GM21526 (cell line): ENCODE measurements around the gene PYHIN1.
"Not testable (repeated sequence)": the region's sequence is repeated elsewhere in the genome, so short reads cannot be mapped to it uniquely, and the experiment has no call there.

Experiments used
- ATAC-seq: cut with Tn5 transposase; IDR thresholded peaks from one replicate; pipeline ENCODE4 v1.9.1; 2021; ENCODE audit warnings: moderate library complexity; ENCODE audit not compliant: unreplicated experiment, low FRiP score

PYHIN1 gene

DNA sequence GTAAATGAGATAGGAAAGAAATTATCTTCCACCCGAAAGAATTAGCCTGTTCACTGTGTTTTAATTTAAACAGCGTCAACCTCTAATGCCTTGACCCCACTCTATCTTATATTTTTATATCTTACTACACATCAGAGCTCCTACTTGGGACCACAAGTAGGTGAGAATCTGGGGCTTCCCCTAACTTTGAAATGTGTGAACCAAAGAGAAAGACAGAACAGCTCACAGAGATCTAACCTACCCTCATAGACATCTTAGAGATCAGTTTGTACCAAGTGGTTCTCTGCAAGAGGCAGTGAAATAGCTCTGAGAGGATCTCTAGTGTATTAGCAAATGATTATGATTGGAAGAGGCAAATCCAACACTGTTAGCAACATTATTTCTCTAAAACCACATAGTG lies 47.4 kb downstream of the PYHIN1 start:
- ATAC-seq = no peak

DNA sequence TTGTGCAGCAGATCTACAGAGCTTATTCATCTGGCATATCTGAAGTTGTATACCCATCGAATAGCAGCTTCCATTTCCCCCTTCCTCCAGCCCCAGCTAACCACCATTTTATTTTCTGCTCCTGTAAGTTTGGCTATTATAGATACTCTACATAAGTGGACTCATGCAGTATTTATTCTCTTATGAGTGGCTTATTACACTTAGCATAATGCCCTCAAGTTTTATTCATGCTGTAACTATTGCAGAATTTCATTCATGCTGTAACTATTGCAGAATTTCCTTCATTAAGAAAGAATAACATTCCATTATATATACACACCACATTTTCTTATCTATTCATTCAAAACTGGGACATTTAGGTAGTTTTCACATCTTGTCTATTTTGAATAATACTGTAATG lies 47.9 kb downstream of the PYHIN1 start:
- ATAC-seq = no peak

DNA sequence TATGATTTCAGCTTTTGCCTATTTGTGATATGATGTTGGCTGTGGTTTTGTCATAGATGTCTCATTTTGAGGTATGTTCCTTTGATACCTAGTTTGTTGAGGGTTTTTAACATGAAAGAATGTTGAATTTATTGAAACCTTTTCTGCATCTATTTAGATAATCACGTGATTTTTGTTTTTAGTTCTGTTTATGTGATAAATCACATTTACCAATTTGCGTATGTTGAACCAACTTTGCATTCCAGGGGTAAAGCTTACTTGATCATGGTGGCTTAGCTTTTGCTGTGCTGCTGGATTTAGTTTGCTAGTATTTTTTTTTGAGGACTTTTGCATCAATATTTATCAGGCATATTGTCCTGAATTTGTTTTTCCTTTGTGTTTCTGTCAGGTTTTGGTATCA lies 51.9 kb downstream of the PYHIN1 start:
- ATAC-seq = no peak

DNA sequence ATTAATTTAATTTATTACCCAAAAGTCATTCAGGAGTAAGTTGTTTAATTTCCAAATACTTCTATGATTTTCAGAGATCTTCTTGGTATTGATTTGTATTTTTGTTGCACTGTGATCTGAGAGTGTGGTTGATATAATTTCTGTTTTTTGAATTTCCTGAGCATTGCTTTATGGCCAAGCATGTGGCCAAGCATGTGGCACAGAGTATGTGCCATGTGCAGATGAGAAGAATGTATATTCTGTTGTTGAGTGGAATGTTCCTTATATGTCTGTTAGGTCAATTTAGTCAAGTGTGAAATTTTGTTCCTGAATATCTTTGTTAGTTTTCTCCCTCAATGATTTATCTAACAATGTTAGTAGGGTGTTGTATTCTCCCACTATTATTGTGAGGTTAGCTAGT lies 53.0 kb downstream of the PYHIN1 start:
- no peak for ATAC-seq

DNA sequence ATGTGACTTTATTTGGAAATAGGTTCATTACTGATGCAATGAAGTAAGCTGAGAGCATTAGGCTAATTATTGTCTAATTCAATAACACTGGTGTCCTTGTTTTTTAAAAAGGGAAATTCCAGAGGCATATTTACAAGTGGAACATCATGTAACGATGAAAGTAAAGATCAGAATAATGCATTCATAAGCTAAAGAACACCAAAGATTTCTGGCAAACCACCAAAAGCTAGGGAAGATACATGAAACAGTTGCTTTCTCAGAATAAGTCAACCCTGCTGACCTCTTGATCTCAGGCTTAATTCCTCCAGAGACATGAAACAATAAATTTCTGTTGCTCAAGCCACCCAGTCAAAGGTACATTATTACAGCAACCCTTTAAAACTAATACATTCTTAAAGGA lies 58.1 kb downstream of the PYHIN1 start:
- no peak for ATAC-seq

DNA sequence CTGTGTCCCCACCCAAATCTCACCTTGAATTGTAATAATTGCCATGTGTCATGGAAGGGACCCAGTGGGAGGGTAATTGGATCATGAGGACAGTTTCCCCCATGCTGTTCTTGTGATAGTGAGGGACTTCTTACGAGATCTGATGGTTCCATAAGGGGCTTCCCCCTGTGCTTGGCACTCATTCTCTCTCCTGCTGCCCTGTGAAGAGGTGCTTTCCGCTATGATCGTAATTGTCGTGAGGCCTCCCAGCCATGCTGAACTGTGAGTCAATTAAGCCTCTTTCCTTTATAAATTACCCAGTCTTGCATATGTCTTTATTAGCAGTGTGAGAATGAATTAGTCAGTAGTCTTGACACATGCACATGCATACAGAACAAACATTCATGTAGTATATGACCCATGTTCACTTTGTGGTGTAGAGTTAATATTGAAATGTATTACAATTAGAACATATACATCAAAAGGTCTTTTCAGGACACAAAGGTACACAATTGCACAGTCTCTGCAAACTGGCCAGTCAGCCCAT lies 61.5 kb downstream of the PYHIN1 start:
- ATAC-seq = no peak

DNA sequence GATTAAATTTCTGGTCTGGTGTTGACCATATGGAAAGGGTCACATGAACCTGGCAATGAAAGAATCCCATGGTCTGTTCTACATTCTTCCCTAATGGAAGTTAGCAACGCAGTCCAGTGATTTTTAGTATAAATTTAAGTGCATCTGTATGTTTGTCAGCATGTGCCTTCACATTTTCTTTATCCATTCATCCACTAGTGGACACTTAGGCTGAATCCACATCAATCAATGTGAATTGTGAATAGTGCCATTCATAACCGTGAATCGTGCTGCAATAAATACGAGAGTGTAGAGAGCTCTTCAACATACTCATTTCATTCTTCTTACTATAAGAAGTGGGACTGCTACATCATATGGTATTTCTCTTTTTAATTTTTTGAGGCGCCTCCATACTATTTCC lies 65.6 kb downstream of the PYHIN1 start:
- no peak for ATAC-seq

DNA sequence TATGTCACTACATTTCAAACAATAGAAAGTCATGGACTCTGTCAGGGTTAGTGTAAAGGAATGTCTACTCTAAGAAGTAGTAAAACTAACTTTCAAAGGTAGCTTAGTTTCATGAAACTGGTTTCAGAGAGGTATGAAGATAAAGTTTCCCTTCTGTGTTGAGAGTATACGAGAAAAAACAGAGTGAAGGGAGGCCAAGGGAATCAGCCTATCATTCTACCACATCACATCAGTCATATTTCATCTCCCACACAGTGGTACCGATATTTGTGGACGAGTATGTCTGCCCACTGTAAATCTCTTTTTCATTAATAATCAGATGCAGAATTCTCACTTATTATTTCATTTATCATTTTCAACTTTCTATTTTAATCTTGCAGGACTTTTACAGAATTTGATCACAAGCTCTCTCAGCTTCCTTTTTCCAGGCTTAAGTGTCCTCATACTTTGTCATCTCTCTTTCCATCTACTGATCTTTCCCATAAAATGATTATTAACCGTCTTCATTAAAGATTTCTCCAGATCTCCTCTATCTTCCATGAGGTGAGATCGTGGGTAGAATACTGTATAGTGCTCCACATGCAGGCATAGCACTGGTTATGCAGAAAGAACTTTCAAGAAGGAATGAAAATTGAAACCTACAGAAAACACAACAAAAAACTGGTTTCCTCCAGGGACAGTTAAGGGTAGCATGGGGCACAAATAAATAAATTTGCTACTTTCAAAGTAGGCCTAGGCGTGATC lies 66.9 kb downstream of the PYHIN1 start:
- no peak for ATAC-seq

DNA sequence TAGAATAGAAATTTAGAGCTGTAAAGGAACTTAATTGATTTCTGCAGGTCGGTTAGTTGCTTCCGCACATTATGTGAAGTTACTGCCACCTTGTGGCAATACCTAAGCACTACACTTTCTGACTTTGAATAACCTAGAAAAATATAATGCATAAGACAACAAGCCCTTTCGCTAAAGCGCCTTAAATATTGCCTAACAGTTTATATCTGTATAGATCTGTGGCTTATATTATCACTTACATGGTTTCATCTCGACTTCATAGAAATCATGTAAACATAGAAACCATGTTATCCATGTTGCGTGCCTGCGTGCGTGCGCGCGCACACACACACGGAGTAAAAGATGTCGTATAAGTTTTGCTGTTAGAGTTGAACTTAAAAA lies 67.4 kb downstream of the PYHIN1 start:
- ATAC-seq = no peak

DNA sequence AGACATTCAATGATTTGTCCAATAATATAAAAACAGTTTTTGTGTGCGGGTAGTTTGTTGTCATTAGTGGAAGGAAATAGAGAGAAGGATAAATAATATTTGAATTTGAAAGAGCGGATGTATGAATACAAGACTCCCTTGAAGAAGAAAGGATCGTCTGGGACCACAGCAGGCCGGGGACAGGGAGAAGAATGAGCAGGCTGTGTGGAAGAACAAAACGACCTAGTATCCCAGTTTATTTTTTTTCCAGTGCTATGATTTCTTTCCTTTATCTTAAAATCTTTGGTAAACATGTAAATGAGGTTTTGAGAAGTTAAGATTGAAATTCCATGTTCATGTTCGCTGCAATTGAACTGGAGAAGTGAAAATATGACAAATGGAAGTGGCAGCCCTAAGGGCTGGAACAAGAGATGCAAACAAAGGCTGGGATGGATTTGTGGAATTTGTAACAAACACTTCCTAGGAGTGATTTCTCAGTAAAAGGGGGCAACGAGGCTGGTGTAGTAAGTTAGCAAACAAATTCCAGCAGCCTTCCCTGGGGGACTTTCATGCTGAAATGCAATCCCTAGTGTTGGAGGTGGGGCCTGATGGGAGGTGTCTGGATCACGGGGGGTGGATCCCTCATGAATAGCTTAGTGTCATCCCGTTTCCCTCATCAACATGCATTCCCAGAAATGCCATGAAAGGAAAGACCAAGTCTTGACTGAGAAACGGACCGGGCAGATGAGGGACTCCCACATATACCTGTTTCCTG lies 68.1 kb downstream of the PYHIN1 start:
- no peak for ATAC-seq

DNA sequence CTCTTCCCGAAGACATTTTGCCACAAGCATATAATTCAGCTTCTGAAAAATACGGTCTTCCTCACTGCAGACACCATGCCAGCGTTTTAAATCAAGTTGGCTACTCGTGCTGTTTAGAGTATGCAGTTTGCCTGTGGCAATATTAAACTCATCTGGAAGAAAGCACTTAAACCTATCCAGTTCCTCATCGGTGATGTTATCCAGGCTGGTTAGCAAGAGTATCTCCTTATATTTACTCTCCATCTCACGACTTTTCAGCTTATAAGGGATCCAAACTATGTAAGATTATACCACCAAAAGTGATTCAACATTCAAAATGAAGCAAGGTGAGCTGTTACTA lies 68.7 kb downstream of the PYHIN1 start:
- ATAC-seq = no peak

DNA sequence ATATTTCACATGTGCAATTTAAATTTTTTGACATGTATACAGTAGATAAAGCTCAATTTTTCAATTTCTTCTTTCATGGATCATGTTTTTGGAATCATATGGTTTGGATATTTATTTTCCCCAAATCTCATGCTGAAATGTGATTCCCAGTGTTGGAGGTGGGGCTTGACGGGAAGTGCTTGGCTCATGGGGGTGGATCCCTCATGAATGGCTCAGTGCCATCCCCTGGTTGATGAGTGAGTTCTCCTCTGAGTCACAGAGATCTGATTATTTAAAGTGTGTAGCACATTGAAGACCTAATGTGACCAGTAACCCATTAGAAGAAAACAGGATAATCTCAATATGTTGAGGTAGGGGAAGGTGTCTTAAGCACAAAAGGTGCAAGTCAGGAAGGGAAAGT lies 69.3 kb downstream of the PYHIN1 start:
- ATAC-seq = no peak

DNA sequence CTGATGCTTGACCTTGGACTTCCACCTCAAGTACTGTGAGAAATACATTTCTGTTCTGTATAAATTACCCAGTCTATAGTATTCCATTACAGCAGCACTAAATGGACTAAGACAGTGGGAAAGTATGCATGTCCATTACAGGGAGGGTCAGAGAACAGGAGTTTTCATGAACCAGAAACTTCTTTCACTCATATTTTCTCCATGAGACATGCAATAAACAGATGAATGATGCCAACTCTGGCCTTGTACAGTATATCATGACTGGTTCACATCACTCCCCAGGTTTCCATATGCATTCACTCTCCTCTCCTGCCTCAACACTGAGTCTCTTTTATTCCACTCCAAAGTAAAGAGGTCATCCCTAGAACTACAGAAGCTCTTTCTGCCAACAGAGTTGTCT lies 73.8 kb downstream of the PYHIN1 start:
- ATAC-seq = no peak

DNA sequence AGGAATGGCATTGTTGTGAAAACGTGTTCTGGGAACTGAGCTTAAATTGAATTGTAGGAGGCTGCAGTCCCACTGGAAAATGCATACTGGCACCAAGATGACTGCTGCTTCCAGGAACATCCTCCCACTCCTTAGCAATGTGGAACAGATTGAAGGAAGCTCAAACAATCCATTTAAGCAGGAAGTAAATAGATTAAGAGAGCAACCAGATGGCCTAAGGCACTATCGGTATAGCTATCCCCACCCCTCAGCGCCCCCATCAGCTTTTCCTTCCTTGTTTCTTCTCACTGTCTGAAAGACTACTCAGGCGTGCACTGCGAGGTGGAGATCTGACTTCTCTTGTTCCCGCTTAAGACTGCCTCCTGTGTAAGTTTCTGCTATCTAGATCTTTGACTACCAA lies 74.3 kb downstream of the PYHIN1 start:
- no peak for ATAC-seq

DNA sequence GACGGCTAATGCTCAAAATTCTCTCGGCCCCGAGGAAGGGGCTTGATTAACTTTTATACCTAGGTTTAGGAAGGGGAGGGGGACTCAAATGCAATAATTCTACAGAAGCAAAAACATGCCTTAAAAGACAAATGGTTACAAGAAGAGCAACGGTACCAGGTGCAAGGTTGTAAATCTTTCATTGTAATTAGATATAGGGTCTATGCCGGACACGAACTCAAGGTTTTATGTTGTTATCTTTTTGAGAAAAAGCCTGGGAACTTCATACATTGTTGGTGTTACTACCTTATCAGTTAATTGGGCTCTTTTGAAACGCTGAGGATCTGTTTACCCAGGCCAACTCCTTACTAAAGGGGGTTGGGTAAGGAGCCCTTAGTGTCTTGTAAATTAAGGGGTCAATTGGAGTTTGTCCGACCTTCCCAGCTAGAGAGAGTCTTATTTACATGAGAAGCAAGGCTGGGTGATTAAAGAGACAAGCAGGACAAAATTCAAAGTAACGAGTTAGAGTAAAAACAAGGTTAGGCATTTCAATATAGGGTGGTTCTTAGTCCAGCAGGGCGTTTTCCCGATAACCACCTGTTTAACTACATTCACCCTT lies 75.0 kb downstream of the PYHIN1 start:
- not testable (repeated sequence) for ATAC-seq

DNA sequence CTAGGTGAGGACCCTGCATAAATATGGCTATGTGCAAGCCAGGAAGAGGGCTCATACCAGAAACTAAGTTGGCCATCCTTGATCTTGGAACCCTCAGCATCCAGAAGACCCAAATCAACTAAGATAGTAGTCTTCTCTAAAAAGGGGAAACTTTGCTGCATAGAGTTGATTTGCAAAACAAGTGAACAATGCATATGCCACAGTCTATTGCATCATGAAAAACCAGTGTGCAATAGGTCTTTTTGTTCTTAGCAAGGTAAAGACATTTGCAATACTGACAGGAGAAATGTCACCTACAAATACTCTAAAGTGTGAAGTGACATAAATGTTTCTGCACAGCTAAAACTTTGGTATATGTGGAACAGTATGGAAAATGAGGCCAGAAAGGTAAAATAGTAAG lies 76.4 kb downstream of the PYHIN1 start:
- ATAC-seq = no peak

DNA sequence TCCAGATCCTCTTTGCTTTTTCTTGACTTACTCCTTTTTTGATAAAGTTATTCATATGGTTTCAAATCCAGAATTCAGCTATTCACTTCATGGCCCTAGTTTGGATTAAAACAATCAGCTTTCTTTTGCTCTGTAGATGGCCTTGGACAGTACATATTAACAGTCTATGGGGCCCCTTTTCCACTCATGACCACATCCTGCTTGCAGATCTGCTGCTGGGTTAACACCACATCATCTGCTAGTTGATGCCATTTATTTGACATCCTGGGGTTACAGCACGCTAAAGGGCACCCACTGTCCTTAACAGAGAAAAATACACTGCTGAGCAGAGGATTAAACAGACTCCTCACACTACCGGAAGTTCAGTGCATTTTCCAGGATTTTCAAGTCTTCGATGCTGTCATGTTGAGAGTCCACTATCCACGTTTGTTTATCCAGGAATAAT lies 77.4 kb downstream of the PYHIN1 start:
- peak; percentile 56 for ATAC-seq

DNA sequence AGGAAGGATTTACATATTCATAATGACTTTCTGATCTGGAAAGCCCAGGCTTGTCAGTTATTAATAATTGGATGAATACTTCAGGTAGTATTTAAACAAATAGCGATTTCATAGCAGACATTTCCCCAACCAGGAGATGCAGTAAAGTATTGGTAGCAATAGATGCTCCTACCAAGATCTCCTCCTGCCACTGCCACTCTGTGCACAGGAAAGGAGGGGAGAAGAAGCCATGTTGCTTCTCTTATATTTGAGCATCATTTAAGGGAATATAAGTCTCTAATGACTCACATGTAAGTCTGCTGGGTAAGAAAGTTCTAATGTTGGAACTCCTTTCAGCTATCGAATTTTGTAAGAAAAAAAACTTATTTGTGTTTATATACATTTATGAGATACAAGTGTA lies 77.9 kb downstream of the PYHIN1 start:
- no peak for ATAC-seq

DNA sequence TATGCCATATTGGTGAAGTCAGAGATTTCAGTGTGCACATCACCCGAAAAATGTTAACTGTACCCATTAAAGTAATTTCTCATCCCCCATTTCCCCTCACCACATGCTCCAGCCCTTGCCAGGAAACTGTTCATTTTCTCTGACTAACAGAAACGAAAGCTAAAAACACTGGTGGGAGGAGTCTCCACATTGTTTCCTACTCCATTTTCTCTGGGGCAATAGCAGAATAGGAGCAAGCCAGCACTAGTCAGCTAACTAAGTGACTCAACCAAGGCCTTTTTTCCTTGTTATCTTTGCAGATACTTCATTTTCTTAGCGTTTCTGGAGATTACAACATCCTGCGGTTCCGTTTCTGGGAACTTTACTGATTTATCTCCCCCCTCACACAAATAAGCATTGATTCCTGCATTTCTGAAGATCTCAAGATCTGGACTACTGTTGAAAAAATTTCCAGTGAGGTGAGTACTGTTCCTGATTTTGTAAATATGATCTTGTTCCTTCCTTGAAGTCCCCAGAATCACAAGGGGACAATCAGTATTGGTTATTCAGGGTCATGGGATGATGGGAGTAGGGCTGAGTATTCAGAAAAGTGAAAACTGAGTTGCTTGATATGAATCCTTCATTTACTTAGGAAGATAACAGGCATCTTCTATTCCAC lies 78.5 kb downstream of the PYHIN1 start, which contains the start of gene IFI16:
Gene IFI16 (plus strand): TSS at position 204 of the 658 bp plus-strand sequence. CDS start 4,774 bp downstream, outside the sequence.
- peak; percentile 58 for ATAC-seq

DNA sequence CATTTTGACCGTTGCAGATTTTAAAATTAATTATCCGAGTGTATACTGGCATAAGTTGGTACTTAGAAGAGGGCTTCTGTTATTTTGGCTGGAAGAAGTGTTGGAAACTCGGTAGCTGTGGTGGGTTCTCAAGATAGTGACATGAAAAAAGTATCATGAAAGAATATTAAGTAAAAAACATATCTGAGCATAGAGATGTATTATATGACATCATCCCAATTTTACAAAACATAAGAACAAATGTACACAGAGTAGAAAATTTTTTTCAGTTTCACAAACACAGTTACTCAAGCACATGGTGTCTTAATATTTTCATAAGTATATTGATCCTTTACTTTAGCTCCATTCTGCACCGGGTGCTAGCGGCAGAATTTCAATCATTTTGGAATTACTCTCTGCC lies 79.0 kb downstream of the PYHIN1 start:
- ATAC-seq = no peak

DNA sequence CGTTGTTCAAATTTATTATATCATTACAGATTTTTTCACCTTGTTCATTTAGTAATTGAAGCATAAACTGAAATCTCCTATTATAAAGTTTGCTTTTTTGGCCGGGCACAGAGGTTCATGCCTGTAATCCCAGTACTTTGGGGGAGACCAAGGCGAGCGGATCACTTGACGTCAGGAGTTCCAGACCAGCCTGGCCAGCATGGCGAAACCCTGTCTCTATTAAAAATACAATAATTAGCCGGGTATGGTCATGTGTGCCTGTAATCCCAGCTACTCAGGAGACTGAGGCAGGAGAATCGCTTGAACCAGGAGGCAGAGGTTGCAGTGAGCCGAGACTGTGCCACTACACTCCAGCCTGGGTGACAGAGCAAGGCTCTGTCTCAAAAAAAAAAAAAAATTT lies 79.6 kb downstream of the PYHIN1 start:
- not testable (repeated sequence) for ATAC-seq
